ENCODE measurements around the gene CLMP.
"Not testable (repeated sequence)": the region's sequence is repeated elsewhere in the genome, so short reads cannot be mapped to it uniquely, and the experiment has no call there.

Gene CLMP

DNA sequence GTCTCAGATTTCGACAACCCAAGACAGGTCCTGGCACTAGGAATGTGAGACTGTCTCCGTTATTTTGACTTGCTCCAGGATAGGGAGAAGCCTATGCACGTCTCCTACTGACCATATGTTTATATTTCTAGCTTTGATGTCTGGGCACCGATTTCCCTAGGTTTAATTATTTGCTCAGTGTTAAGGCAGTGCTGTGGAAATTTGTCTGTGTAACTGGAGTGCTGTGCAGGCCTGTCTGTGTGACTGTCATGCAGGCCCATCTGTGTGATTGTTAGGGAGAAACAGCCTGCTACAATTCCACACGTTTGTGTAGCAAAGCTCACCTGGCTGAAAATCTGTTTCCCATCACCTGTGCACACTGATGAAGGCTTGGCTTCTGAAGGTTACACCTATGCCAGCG is 103.5 kb downstream of the CLMP start:
- H3K4me3 ChIP-seq (ENCODE audit: low read depth, low read length), result no peak overlapping the region
- TF ChIP-seq, protein P1, sequence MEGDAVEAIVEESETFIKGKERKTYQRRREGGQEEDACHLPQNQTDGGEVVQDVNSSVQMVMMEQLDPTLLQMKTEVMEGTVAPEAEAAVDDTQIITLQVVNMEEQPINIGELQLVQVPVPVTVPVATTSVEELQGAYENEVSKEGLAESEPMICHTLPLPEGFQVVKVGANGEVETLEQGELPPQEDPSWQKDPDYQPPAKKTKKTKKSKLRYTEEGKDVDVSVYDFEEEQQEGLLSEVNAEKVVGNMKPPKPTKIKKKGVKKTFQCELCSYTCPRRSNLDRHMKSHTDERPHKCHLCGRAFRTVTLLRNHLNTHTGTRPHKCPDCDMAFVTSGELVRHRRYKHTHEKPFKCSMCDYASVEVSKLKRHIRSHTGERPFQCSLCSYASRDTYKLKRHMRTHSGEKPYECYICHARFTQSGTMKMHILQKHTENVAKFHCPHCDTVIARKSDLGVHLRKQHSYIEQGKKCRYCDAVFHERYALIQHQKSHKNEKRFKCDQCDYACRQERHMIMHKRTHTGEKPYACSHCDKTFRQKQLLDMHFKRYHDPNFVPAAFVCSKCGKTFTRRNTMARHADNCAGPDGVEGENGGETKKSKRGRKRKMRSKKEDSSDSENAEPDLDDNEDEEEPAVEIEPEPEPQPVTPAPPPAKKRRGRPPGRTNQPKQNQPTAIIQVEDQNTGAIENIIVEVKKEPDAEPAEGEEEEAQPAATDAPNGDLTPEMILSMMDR (IDR thresholded peaks at IDR 0.05; ENCODE audit: low read depth, low read length, missing control alignments), result no peak
- no peak for DNase-seq (ENCODE audit: low read depth)

DNA sequence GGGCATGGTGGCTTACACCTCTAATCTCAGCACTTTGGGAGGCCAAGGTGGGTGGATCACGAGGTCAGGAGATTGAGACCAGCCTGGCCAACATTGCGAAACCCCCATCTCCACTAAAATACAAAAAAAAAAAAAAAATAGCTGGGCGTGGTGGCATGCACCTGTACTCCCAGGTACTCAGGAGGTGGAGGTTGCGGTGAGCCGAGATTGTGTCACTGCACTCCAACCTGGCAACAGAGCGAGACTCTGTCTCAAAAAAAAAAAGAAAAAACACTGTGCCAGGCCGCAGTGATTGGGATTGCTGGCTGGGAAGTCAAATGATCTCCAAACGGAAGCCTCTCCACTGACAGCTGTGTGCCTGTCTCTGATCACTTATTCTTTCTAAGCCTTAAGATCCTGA is 104.9 kb downstream of the CLMP start:
- not testable (repeated sequence) for H3K4me3 ChIP-seq (ENCODE audit: low read depth, low read length); DNase-seq (ENCODE audit: low read depth)

DNA sequence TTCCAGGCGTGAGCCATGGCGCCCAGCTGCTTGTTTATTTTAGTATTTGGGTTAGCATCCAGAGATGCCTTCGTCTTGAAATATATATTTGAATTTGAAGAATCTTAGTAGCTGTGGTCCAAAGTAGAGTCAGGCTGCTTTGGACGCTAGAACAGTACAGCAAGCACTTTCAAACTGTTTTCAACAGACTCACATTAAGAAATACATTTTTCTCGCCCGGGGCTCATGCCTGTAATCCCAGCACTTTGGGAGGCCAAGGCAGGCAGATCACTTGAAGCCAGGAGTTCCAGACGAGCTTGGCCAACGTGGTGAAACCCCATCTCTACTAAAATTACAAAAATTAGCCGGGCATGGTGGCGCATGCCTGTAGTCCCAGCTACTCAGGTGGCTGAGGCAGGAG is 106.2 kb downstream of the CLMP start:
- H3K4me3 ChIP-seq (ENCODE audit: low read depth, low read length); DNase-seq (ENCODE audit: low read depth): not testable (repeated sequence)

DNA sequence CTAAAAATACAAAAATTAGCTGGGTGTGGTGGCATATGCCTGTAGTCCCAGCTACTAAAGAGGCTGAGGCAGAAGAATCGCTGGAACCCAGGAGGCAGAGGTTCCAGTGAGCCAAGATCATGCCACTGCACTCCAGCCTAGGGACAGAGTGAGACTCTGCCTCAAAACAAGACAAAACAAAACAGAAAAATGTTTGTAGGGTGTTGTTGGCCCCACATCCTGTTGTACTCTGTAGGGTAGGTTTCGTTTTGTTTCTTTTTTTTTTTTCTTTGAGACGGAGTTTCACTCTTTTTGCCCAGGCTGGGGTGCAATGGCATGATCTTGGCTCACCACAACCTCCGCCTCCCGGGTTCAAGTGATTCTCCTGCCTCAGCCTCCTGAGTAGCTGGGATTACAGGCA is 107.4 kb downstream of the CLMP start:
- not testable (repeated sequence) for H3K4me3 ChIP-seq (ENCODE audit: low read depth, low read length); DNase-seq (ENCODE audit: low read depth)

DNA sequence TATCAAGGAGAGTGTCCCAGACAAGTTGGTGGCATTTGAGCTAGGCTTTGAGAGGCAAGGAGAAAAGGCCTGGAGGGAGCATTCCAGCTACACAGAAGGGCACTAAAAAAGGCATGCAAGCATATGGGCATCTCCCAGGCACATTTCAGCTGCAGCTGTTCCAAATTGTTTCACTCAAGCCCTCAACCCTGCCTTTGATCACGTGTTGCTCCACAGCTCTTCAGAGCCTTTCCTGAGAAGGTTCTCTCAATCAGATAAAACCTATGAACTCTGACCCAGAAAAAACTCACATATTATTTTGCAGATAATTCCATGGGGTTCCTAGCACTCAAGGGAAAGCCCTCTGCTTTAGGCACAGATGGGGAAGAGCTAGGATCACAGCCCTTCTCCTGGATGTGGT is 108.7 kb downstream of the CLMP start:
- TF ChIP-seq, protein P1 (IDR thresholded peaks at IDR 0.05; ENCODE audit: low read depth, low read length, missing control alignments), result no peak
- no peak for DNase-seq (ENCODE audit: low read depth)
- H3K4me3 ChIP-seq (ENCODE audit: low read depth, low read length), result no peak overlapping the region

DNA sequence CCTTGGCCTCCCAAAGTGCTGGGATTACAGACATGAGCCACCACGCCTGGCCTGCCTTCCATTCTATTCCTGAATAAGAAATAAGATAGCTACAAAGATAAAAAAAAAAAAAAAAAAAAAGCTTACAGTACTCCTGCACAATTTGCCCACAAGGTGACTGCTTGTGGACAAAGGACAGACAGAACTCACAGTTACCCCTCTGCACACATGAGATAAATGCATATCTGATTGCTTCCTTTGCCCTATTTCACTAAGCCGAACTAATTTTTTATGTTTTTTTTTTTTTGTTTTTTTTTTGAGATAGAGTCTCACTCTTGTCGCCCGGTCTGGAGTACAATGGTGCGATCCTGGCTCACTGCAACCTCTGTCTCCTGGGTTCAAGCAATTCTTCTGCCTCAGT is 109.6 kb downstream of the CLMP start:
- no peak for DNase-seq (ENCODE audit: low read depth)
- TF ChIP-seq, protein P1 (IDR thresholded peaks at IDR 0.05; ENCODE audit: low read depth, low read length, missing control alignments), result no peak
- H3K4me3 ChIP-seq (ENCODE audit: low read depth, low read length), result no peak overlapping the region

DNA sequence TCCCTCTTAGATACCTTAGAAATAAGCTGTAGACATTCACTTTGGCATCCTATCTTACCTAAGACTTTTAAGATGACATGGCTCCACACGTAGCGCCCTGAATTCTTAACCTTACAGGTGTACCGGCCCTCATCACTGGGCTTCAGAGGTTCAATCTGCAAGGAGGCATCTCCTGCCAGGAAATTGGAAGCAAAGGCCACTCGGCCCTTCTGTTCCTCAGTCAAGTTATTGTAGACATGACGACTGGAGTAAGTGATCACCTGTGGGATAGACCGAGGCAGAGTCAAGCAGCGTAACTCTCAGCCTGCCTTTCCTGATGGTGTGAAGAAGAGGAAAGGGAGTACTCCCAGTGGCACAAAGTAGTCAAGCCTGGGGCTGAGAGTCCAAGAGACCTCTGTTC is 110.6 kb downstream of the CLMP start:
- TF ChIP-seq, protein P1 (IDR thresholded peaks at IDR 0.05; ENCODE audit: low read depth, low read length, missing control alignments), result no peak
- DNase-seq (ENCODE audit: low read depth), result no peak
- no peak overlapping the region for H3K4me3 ChIP-seq (ENCODE audit: low read depth, low read length)

DNA sequence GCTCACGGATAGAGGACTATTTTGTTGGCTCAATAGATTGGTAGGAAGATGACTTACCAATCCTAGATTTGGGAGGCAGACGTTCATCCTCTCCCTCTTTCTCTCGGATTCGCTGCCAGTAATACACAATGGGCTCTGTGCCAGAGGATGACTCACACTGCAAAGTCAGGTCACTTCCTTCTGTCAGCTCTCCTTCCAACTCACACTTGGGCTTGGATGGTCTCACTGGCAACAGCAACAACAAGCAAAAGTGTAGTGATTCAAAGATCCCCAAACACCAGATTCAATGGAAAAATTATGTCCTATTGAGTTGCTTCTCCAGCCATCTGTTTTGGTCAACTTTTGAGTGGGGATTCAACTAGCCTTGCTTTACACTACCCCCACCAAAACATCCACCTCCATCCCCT is 111.4 kb downstream of the CLMP start:
- H3K4me3 ChIP-seq (ENCODE audit: low read depth, low read length), result no peak overlapping the region
- DNase-seq (ENCODE audit: low read depth), result no peak
- TF ChIP-seq, protein P1 (IDR thresholded peaks at IDR 0.05; ENCODE audit: low read depth, low read length, missing control alignments), result no peak

DNA sequence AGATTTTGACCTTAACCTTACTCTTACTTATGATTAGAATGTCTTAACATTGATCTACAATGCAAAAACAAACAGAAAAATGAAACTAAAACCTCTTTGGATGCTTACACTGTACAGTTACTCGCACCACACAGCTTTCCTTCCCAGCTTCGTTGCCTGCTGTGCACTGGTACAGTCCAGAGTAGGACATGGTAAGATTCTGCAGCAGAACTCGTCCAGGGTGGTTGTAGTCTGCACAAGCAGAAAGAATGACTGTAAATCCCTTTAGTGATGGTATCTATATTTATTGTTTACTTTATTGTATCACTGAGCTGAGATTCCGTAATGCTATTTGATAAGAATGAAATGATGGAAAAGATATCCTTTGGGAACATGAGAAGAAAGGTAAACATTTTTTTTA is 112.1 kb downstream of the CLMP start:
- TF ChIP-seq, protein P1 (IDR thresholded peaks at IDR 0.05; ENCODE audit: low read depth, low read length, missing control alignments), result no peak
- no peak for DNase-seq (ENCODE audit: low read depth)
- no peak overlapping the region for H3K4me3 ChIP-seq (ENCODE audit: low read depth, low read length)
